Mesenchymal stem cell (in vitro differentiated cells and primary cell): Measurements from ENCODE around the gene PSMB8.
A peak's percentile ranks its signal among the peaks of the same experiment; 100 is the strongest.
"Not testable (repeated sequence)": the region's sequence is repeated elsewhere in the genome, so short reads cannot be mapped to it uniquely, and the experiment has no call there.

Experiments
- DNase-seq: peaks from one replicate; pipeline ENCODE4 v3.0.0-alpha.2; 2013
- H2AFZ ChIP-seq: one replicate; pipeline ENCODE4 v1.6.1; 2013; ENCODE audit warnings: low read depth, mild to moderate bottlenecking, control low read depth, inconsistent platforms, low read length, moderate library complexity
- H2AK5ac ChIP-seq: 2 replicates; pipeline ENCODE4 v1.6.1; 2013; ENCODE audit warnings: low read length, moderate library complexity, mild to moderate bottlenecking, inconsistent platforms; ENCODE audit not compliant: severe bottlenecking
- H2BK120ac ChIP-seq: one replicate; pipeline ENCODE4 v1.6.1; 2013; ENCODE audit warnings: low read depth, mild to moderate bottlenecking, inconsistent platforms, low read length, moderate library complexity
- H2BK12ac ChIP-seq, 2 experiments: one replicate each; pipeline ENCODE4 v1.6.1; 2013; ENCODE audit warnings: inconsistent platforms in 2 of 2, low read length in 2 of 2, mild to moderate bottlenecking in 2 of 2, moderate library complexity in 2 of 2, control low read depth in 1 of 2
- H2BK15ac ChIP-seq: one replicate; pipeline ENCODE4 v1.6.1; 2013; ENCODE audit warnings: mild to moderate bottlenecking, low read depth, inconsistent platforms; ENCODE audit not compliant: poor library complexity, severe bottlenecking
- H2BK5ac ChIP-seq: 2 replicates; pipeline ENCODE4 v1.6.1; 2013; ENCODE audit warnings: low read depth, mild to moderate bottlenecking, low read length, control low read depth, inconsistent platforms; ENCODE audit not compliant: poor library complexity, severe bottlenecking
- H3K14ac ChIP-seq, 2 experiments: one replicate each; pipeline ENCODE4 v1.6.1; 2013; ENCODE audit warnings: inconsistent platforms in 2 of 2, low read length in 2 of 2, control low read depth in 1 of 2, mild to moderate bottlenecking in 1 of 2, moderate library complexity in 1 of 2
- H3K18ac ChIP-seq, 2 experiments: one replicate each; pipeline ENCODE4 v1.6.1; 2013; ENCODE audit warnings: inconsistent platforms in 2 of 2, low read length in 2 of 2, control low read depth in 1 of 2, low read depth in 1 of 2, mild to moderate bottlenecking in 1 of 2
- H3K23ac ChIP-seq, 2 experiments: one replicate each; pipeline ENCODE4 v1.6.1; 2013; ENCODE audit warnings: inconsistent platforms in 2 of 2, low read length in 2 of 2, mild to moderate bottlenecking in 2 of 2, moderate library complexity in 2 of 2, control low read depth in 1 of 2
- H3K27ac ChIP-seq: 2 replicates; pipeline ENCODE4 v1.5.1; 2013; ENCODE audit warnings: mild to moderate bottlenecking, moderate library complexity, low read length, control low read depth, inconsistent platforms; ENCODE audit not compliant: poor library complexity, severe bottlenecking
- H3K27me3 ChIP-seq, 2 experiments: 2 replicates each; pipeline versions ENCODE4 v1.6.1 to v1.7.0; 2013; ENCODE audit warnings: low read length in 2 of 2, mild to moderate bottlenecking in 2 of 2, moderate library complexity in 2 of 2, control low read depth in 1 of 2, inconsistent platforms in 1 of 2; ENCODE audit not compliant: control insufficient read depth in 1 of 2, insufficient read depth in 1 of 2
- H3K36me3 ChIP-seq, 2 experiments: 2 replicates each; pipeline versions ENCODE4 v1.6.1 to v1.7.0; 2013; ENCODE audit warnings: low read length in 2 of 2, control low read depth in 1 of 2, inconsistent platforms in 1 of 2, low read depth in 1 of 2, mild to moderate bottlenecking in 1 of 2; ENCODE audit not compliant: insufficient read depth in 2 of 2, control insufficient read depth in 1 of 2
- H3K4ac ChIP-seq, 2 experiments: one replicate each; pipeline ENCODE4 v1.6.1; 2013; ENCODE audit warnings: inconsistent platforms in 2 of 2, low read length in 2 of 2, mild to moderate bottlenecking in 2 of 2, moderate library complexity in 2 of 2, control low read depth in 1 of 2, low read depth in 1 of 2
- H3K4me1 ChIP-seq: 2 replicates; pipeline ENCODE4 v1.6.1; 2013; ENCODE audit warnings: low read depth, low read length, control low read depth; ENCODE audit not compliant: control insufficient read depth, insufficient read depth
- H3K4me2 ChIP-seq: 2 replicates; pipeline ENCODE4 v1.6.1; 2013; ENCODE audit warnings: low read length, mild to moderate bottlenecking, inconsistent platforms; ENCODE audit not compliant: poor library complexity, severe bottlenecking
- H3K4me3 ChIP-seq, 2 experiments: 2 replicates each; pipeline versions ENCODE4 v1.5.1 to v1.7.0; 2013; ENCODE audit warnings: low read length in 2 of 2, mild to moderate bottlenecking in 2 of 2, control low read depth in 1 of 2, low read depth in 1 of 2; ENCODE audit not compliant: insufficient read depth in 1 of 2
- H3K79me1 ChIP-seq: replicated peaks from 2 replicates; pipeline ENCODE4 v1.6.1; 2013; ENCODE audit warnings: mild to moderate bottlenecking, control low read depth, low read length, inconsistent platforms; ENCODE audit not compliant: poor library complexity, severe bottlenecking
- H3K9ac ChIP-seq: 2 replicates; pipeline ENCODE4 v1.7.0; 2013; ENCODE audit warnings: mild to moderate bottlenecking, low read length, moderate library complexity
- H3K9me3 ChIP-seq: 2 replicates; pipeline ENCODE4 v1.7.0; 2013; ENCODE audit warnings: mild to moderate bottlenecking, low read length; ENCODE audit not compliant: control insufficient read depth
- H4K8ac ChIP-seq: one replicate; pipeline ENCODE4 v1.6.1; 2013; ENCODE audit warnings: inconsistent platforms, mild to moderate bottlenecking, low read length, moderate library complexity
- H4K91ac ChIP-seq: one replicate; pipeline ENCODE4 v1.6.1; 2013; ENCODE audit warnings: mild to moderate bottlenecking, low read length, inconsistent platforms
- WGBS: methylation state at CpG from one replicate; pipeline ENCODE4 v1.1.7; 2013; ENCODE audit warnings: mixed read lengths; 5-methylcytosine and 5-hydroxymethylcytosine counted together

The PSMB8 gene

GRCh38 chr6:32882879-32883250, 39.0 kb upstream of the PSMB8 start:
- H3K4me2 ChIP-seq = no peak overlapping the region

GRCh38 chr6:32880962-32881361, 37.1 kb upstream of the PSMB8 start:
- H3K4me1 ChIP-seq, H3K27ac ChIP-seq, H3K4me2 ChIP-seq, H3K4me3 ChIP-seq, H3K9me3 ChIP-seq, H2AFZ ChIP-seq, H3K14ac ChIP-seq, H3K36me3 ChIP-seq, H3K4ac ChIP-seq, H4K8ac ChIP-seq, H2AK5ac ChIP-seq, H4K91ac ChIP-seq, H2BK120ac ChIP-seq, H2BK15ac ChIP-seq, H3K18ac ChIP-seq, H3K23ac ChIP-seq, H3K79me1 ChIP-seq, H2BK12ac ChIP-seq, H3K9ac ChIP-seq, H3K27me3 ChIP-seq, DNase-seq, H2BK5ac ChIP-seq: not testable (repeated sequence)
- 79% methylated on average over 3 of the region's 3 CpGs for WGBS

More at GRCh38 chr6:32882879-32883250, 39.0 kb upstream of the PSMB8 start:
- Histone ChIP-seq H3K18ac (no peak overlapping the region), H3K36me3 (no peaks in the 10 kb centered on the region), H3K9me3 (no peaks in the 10 kb centered on the region), H3K4me1 (peaks cover 4% of the 10 kb centered on the region), H3K27ac (no peak overlapping the region), H3K23ac (no peak overlapping the region), H3K27me3 (no peaks in the 10 kb centered on the region), H3K4ac (no peak overlapping the region), H3K9ac (peak overlapping the region; percentile 45), H4K8ac (no peak overlapping the region), H2AFZ (no peak overlapping the region), H3K14ac (no peak overlapping the region), H2AK5ac (no peak overlapping the region), H2BK15ac (no peak overlapping the region), H2BK12ac (no peak overlapping the region), H3K4me3 (no peak overlapping the region), H4K91ac (no peak overlapping the region), H2BK5ac (no peak overlapping the region), H2BK120ac (no peak overlapping the region), H3K79me1 (peaks cover 2% of the 10 kb centered on the region)
- no peak for DNase-seq
- 0% methylated on average over 1 of the region's 1 CpG for WGBS

DNA sequence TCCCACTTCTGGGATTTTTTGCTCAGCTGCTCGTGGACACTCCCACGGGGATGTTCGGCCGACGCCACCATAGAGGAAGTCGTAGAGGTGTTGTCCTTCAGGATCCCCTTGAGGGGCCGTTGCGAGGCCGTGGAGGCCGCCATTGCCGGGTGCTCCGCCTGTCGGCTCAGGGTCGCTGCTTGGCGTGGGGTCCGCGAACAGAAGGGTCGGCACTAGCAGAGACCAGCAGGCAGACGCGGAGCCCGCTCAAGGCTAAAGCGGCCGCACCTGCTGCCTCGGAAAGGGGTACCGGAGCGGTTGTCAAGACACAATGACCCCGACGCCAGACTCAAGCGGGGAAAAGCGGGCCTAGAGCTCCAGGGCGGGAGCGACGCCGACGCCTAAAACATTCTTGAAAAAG, 35.8 kb upstream of the PSMB8 start:
- Histone ChIP-seq H3K36me3 (no peaks in the 10 kb centered on the region), H3K79me1 (no peaks in the 10 kb centered on the region), H3K23ac (no peak overlapping the region), H3K4ac (no peak overlapping the region), H4K91ac (no peak overlapping the region), H2BK5ac (no peak overlapping the region), H3K9ac (no peak overlapping the region), H3K4me3 (no peak overlapping the region), H2BK120ac (no peak overlapping the region), H3K4me1 (no peaks in the 10 kb centered on the region), H2BK12ac (no peak overlapping the region), H3K18ac (no peak overlapping the region), H2AFZ (no peak overlapping the region), H2BK15ac (no peak overlapping the region), H3K27ac (no peak overlapping the region), H3K9me3 (no peaks in the 10 kb centered on the region), H4K8ac (no peak overlapping the region), H3K14ac (no peak overlapping the region), H2AK5ac (no peak overlapping the region), H3K4me2 (no peak overlapping the region), H3K27me3 (no peaks in the 10 kb centered on the region)
- no peak for DNase-seq
- WGBS = 95% methylated on average over 35 of the region's 35 CpGs

- H2BK120ac ChIP-seq = no peak overlapping the region
- H3K18ac ChIP-seq = no peak overlapping the region
- H2AK5ac ChIP-seq = no peak overlapping the region
- no peak overlapping the region for H3K4ac ChIP-seq
- no peaks in the 10 kb centered on the region for H3K36me3 ChIP-seq
- H3K9me3 ChIP-seq = no peaks in the 10 kb centered on the region
- no peak overlapping the region for H3K23ac ChIP-seq
- no peak for DNase-seq
- WGBS = no CpG with 5 or more reads among the region's 2 CpGs
- no peak overlapping the region for H3K27ac ChIP-seq
- H3K4me3 ChIP-seq = no peak overlapping the region
- H3K9ac ChIP-seq = no peak overlapping the region
- H4K91ac ChIP-seq = no peak overlapping the region
- no peak overlapping the region for H3K4me2 ChIP-seq
- H3K4me1 ChIP-seq = no peaks in the 10 kb centered on the region
- H3K14ac ChIP-seq = no peak overlapping the region
- H2BK15ac ChIP-seq = no peak overlapping the region
- H2BK5ac ChIP-seq = no peak overlapping the region
- no peak overlapping the region for H2AFZ ChIP-seq
- no peaks in the 10 kb centered on the region for H3K27me3 ChIP-seq
- H3K79me1 ChIP-seq = no peaks in the 10 kb centered on the region
- no peak overlapping the region for H2BK12ac ChIP-seq
- H4K8ac ChIP-seq = no peak overlapping the region
Measured at GRCh38 chr6:32876603-32877002, 32.8 kb upstream of the PSMB8 start.
